NCI-H2196 treated with DMSO at 0.1 percent for 48 hours (cell line): ENCODE results near the gene AURKA.

Experiments used
- DNase-seq: peaks from one replicate; lab custom pipeline; 2025; ENCODE audit not compliant: unreplicated experiment; lab: John Stamatoyannopoulos, UW

Gene AURKA

DNA sequence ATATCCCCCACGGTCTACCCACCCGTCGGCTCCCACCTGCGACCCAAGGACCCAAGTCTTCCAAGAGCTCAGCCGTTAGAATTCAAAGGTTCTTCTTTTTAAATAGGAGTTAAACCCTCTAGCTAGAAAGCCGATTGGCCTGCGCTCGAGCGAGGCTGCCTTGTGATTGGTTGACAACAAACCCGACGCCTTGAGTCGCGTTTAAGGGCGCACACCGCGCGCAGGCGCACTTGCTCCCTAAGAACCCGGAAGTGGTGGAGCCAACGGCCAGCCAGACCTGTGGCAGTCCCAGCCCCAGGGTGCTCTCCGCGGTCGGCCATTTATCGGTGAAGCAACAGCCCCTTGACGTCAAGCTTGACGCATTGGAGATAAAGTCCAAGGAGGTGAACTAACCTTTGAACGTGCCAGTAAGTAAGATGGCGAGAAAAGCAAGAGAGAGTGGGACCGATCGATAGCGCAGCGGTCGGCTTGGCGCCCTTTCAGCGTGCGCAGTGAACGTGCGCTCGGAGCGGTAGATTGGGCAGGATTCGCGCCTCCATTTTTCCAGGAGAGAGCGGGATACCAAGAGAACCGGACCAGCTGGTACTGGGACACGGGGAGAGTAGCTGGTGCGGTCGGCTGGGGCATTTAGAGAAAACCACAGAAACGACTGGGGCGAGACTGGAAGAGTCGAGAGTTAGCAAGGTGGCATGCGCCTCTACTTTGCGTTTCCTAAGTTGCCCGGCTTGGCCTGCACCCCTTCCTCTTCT, at the start of gene AURKA, which contains the start of gene CSTF1:
TSS of gene AURKA (minus strand) at position 84 of the 749 bp plus-strand sequence. CDS start 4,018 bp downstream, outside the sequence.
TSS of gene CSTF1 (plus strand) at position 514 of the 749 bp plus-strand sequence. CDS start 2,908 bp downstream, outside the sequence.
- DNase-seq: peak; percentile 100

- no peak for DNase-seq
These were observed 48.5 kb upstream of the AURKA start for GRCh38 chr20:56440346-56441007.

GRCh38 chr20:56439771-56440291, 47.8 kb upstream of the AURKA start:
- DNase-seq: no peak

- DNase-seq: no peak
These were observed 46.3 kb upstream of the AURKA start for GRCh38 chr20:56438284-56438683.

DNA sequence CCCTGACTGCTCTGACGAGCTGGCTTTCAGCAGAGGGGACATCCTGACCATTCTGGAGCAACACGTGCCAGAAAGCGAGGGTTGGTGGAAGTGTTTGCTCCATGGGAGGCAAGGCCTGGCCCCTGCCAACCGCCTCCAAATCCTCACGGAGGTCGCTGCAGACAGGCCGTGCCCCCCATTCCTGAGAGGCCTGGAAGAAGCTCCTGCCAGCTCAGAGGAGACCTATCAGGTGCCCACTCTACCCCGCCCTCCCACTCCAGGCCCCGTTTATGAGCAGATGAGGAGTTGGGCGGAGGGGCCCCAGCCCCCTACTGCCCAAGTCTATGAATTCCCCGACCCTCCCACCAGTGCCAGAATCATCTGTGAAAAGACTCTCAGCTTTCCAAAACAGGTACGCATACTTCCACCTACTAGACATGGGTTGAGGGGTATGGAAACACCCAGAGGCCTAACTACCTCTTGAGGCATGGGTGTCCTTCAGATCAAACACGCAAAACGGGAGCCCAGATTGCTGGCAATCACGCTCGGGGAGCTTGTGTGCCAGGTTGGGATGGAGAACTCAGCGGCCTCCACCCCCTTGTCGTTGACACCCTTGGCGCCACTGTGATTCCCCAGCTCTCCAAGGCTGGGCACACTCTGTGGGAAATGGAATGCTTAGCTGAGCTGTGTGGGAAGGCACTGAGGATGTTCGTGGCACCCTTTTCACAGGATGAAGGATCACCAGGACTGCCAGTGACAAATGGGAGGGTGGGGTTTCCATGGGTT, 45.4 kb upstream of the AURKA start:
- DNase-seq: no peak

GRCh38 chr20:56433880-56434255, 41.9 kb upstream of the AURKA start:
- DNase-seq: no peak

DNA sequence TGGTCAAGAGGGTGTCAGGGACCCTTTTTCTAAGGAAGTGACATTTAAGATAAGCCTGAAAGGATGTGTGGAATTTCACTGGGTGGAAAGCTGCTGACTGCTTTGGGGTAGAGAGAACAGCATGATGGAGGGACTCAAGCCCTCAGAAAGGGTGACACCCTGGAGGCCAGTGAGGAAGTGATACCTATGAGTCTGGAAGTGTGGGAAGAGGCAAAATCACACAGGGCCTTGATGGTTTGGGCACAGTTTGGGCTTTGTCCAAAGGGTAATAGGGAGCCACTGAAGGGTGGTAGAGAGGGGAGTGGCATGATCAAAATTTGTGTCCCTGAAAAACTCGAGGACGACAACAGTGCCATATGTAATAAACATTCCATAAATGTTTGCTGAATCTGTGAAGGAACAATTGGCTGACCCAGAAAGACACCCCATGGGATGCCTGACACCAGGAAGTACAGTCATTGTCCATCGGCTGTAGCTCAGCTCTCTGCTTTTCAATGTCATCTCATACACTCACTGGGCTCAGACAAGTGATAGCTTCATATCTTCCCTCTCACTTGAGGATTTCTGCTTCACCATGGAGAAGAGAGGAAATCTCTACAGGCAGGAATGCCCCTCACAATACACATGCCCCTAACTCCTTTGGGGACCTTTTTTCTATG, 41.3 kb upstream of the AURKA start:
- DNase-seq: no peak

GRCh38 chr20:56431471-56431870, 39.5 kb upstream of the AURKA start:
- no peak for DNase-seq

GRCh38 chr20:56430957-56431356, 38.9 kb upstream of the AURKA start:
- DNase-seq: no peak

- DNase-seq: no peak
These were observed 38.4 kb upstream of the AURKA start for GRCh38 chr20:56430461-56430860.

DNA sequence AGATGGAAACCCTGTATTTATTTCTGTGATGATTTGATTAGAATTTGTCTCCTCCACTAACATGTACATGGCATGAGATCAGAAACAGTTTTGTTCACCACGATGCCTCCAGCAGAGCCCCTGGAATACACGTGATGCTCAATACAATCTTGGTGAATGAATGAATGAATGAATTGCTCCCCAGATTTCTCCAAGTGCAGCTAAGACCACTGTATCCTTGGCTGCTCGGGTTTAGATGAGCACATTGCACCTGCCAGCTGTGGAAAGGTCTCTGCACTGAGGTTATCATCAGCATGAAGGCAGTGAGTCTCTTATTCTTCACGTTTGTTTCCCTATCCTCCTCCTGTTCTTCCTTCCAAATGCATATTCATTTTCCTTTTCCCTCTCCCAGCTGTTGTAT, 37.9 kb upstream of the AURKA start:
- DNase-seq: no peak

DNA sequence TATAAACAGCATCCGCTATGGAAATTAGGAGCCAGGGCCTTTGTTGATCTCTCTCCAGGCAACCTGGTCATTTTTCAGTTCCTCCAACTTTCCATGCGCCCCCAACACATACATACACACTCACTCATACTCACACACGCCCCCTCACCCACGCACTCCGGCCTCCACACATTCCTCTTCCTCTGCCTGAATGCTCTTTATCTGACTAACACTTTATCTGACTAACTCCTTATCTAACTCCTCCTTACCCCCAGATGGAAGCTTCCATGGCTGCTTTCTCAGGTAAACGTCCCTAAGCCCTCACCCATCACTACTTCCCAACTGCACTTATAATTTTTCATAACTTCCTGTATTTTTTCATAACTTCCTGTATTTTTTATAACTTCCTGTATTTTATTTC, 37.5 kb upstream of the AURKA start:
- DNase-seq: no peak

GRCh38 chr20:56428881-56429280, 36.9 kb upstream of the AURKA start:
- no peak for DNase-seq

DNA sequence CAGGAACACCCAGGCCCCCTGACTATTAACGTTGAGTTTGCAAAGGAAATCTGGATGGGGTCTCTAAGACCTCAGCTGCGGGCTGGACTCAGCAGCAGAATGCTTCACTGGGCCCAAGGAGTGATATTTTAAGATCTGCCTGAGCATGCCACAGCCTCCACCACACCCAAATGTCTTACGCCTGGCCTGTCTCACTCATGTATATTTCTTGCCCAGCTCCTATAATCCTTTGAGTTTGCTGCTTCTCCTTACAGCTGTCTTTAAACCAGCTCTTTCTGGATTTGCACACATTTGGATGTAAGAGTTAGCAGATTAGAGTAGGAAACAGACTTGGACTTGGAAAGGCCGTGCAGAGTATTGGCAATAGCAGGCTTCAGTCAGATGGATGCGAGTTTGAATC, 36.4 kb upstream of the AURKA start:
- no peak for DNase-seq

DNA sequence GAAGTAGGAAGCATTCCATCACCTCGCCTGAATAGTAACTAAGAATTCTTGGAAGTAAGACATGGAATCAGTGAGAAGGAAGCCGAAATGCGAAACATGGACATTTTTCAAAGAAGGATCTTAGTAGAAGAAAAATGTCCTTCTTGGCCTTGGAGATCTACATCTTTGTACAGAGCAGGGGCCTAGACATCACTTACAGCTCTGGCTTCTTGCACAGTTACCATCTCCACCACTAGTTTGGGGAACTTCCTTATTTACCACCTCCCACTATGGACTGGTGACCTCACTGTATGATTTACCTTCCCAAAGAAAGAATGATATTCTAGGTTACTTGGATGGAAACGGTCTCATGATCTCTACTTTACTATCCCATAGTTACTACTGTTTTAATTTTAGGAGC, 35.8 kb upstream of the AURKA start:
- no peak for DNase-seq

GRCh38 chr20:56426926-56427325, 34.9 kb upstream of the AURKA start:
- DNase-seq: no peak

- no peak for DNase-seq
These were observed 34.0 kb upstream of the AURKA start for GRCh38 chr20:56426026-56426425.

DNA sequence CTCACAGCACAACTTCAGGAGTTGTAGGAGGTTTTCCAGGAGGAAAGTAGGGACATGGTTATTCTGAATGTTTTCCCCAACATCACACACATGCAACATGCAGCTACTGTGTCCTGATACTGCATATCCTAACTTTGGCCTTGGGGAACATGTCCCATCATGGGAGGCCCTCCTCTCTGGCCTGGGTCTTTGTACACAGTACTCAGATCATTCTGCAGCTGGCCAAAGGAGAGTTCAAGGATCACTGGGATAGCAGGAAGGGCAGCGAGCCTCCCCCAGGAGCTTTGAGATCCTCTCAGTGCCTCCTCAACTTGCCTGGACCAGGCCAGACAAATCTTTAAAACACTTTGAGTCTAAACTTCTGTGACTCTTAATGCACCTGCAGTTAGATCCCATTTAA, 32.9 kb upstream of the AURKA start:
- no peak for DNase-seq

DNA sequence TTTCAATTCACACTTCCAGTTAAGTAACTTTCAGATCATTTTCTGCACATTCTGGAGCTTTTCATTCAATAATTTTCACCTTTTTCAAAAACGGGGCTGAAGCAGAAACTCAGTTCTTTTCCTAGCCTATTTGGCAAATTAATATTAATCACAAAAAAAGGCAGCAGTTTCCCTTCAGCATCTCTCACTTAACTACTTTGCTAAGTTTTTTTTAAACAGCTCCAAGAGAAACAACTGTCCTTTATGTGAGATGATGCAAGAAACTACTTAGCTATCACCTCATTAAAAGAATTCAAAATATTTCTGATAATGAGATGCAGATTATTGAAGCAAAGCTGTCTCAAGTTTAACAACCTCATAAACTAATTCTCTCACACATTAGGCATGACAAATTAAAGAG, 31.9 kb upstream of the AURKA start:
- DNase-seq: no peak

- no peak for DNase-seq
These were observed 31.2 kb upstream of the AURKA start for GRCh38 chr20:56423211-56423610.

GRCh38 chr20:56422824-56423189, 30.8 kb upstream of the AURKA start:
- no peak for DNase-seq
